Ishikawa (cell line): ENCODE results near the gene MARS1.

ENCODE experiments used
- CEBPB ChIP-seq: IDR thresholded peaks from 2 replicates; pipeline ENCODE4 v1.6.1; 2012
- CREB1 ChIP-seq: IDR thresholded peaks from 2 replicates; pipeline ENCODE4 v1.6.1; 2012; ENCODE audit warnings: low read depth
- EGR1 ChIP-seq: IDR thresholded peaks from 2 replicates; pipeline ENCODE4 v1.6.1; 2012
- EP300 ChIP-seq: IDR thresholded peaks from 2 replicates; pipeline ENCODE4 v1.6.1; 2012; ENCODE audit warnings: borderline replicate concordance
- FOXM1 ChIP-seq: IDR thresholded peaks from 2 replicates; pipeline ENCODE4 v1.6.1; 2012; ENCODE audit warnings: low read depth, borderline replicate concordance
- NFIC ChIP-seq: IDR thresholded peaks from 2 replicates; pipeline ENCODE4 v1.6.1; 2012
- RAD21 ChIP-seq: IDR thresholded peaks from 2 replicates; pipeline ENCODE4 v1.6.1; 2012; ENCODE audit warnings: low read depth
- TAF1 ChIP-seq: IDR thresholded peaks from 2 replicates; pipeline ENCODE4 v1.6.1; 2012; ENCODE audit warnings: low read depth, mild to moderate bottlenecking
- TCF12 ChIP-seq: IDR thresholded peaks from 2 replicates; pipeline ENCODE4 v1.6.1; 2012; ENCODE audit warnings: low read depth
- TEAD4 ChIP-seq: IDR thresholded peaks from 2 replicates; pipeline ENCODE4 v1.6.1; 2012
- YY1 ChIP-seq: IDR thresholded peaks from 2 replicates; pipeline ENCODE4 v1.6.1; 2012; ENCODE audit warnings: low read depth
- ZBTB7A ChIP-seq: IDR thresholded peaks from 2 replicates; pipeline ENCODE4 v1.6.1; 2012; ENCODE audit warnings: low read depth
- TF ChIP-seq, protein P1 (sequence below): IDR thresholded peaks from 2 replicates; pipeline ENCODE4 v1.6.1; 2012
- TF ChIP-seq, protein P2 (sequence below): IDR thresholded peaks from 2 replicates; pipeline ENCODE4 v1.6.1; 2012
- TF ChIP-seq, protein P3 (sequence below): IDR thresholded peaks from 2 replicates; pipeline ENCODE4 v1.6.1; 2012; ENCODE audit warnings: low read depth, mild to moderate bottlenecking

MARS1 gene

DNA sequence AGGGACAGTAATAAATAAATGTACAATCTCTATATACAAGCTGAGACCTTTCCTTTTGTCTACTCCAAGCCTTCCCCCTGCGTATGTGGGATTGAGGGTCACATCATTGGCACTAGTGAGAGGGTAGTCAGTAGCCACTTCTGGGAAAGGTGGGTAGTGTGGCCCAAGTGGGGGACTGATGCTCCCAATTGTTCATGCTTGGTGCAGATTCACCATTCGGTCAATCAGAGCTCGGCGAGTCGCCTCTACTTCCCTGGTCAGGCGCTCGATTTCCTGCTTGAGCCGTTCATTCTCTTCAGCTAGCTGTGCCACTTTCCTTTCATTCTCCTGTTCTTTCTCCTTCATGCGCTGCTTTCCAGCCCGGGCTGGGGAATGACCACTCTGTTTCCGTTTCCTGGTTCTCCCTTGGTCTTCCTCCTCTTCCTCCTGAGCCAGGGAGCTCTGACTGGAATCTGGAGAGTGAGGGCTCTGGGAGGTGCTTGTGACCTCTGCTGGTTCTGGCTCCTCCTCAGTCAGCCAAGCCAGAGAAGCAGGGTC is 28.8 kb downstream of the MARS1 start:
- TF ChIP-seq ZBTB7A (no peak), TAF1 (no peak), CEBPB (no peak), CREB1 (no peak), RAD21 (no peak), YY1 (no peak), TCF12 (no peak)
- TF ChIP-seq, protein P1, sequence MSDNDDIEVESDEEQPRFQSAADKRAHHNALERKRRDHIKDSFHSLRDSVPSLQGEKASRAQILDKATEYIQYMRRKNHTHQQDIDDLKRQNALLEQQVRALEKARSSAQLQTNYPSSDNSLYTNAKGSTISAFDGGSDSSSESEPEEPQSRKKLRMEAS, result no peak

DNA sequence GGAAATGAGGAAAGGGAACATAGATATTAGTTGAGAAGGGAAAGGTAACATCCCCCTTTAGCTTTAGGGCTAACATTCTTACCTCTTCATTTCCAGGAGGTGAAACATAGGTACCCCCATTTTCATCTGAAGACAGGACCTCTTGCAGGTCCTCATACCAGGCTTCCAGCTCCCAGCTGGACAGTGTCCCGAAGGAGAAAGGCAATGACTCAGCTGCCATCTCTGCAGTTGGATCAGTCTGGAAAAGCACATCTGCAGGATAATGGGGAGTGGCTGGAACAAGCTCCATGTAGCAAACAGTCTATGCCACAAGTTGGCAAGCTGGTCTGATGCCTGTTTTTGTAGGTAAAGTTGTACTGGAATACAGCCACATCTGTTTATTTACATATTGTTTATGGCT is 29.3 kb downstream of the MARS1 start:
- TF ChIP-seq, protein P1, result no peak
- TF ChIP-seq EP300, result no peak
- no peak for TF ChIP-seq TEAD4
- no peak for TF ChIP-seq RAD21
- TF ChIP-seq, protein P2, sequence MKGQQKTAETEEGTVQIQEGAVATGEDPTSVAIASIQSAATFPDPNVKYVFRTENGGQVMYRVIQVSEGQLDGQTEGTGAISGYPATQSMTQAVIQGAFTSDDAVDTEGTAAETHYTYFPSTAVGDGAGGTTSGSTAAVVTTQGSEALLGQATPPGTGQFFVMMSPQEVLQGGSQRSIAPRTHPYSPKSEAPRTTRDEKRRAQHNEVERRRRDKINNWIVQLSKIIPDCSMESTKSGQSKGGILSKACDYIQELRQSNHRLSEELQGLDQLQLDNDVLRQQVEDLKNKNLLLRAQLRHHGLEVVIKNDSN, result no peak
- no peak for TF ChIP-seq YY1
- no peak for TF ChIP-seq FOXM1
- TF ChIP-seq TAF1, result no peak
- TF ChIP-seq CEBPB, result no peak
- TF ChIP-seq EGR1, result no peak
- TF ChIP-seq, protein P3, sequence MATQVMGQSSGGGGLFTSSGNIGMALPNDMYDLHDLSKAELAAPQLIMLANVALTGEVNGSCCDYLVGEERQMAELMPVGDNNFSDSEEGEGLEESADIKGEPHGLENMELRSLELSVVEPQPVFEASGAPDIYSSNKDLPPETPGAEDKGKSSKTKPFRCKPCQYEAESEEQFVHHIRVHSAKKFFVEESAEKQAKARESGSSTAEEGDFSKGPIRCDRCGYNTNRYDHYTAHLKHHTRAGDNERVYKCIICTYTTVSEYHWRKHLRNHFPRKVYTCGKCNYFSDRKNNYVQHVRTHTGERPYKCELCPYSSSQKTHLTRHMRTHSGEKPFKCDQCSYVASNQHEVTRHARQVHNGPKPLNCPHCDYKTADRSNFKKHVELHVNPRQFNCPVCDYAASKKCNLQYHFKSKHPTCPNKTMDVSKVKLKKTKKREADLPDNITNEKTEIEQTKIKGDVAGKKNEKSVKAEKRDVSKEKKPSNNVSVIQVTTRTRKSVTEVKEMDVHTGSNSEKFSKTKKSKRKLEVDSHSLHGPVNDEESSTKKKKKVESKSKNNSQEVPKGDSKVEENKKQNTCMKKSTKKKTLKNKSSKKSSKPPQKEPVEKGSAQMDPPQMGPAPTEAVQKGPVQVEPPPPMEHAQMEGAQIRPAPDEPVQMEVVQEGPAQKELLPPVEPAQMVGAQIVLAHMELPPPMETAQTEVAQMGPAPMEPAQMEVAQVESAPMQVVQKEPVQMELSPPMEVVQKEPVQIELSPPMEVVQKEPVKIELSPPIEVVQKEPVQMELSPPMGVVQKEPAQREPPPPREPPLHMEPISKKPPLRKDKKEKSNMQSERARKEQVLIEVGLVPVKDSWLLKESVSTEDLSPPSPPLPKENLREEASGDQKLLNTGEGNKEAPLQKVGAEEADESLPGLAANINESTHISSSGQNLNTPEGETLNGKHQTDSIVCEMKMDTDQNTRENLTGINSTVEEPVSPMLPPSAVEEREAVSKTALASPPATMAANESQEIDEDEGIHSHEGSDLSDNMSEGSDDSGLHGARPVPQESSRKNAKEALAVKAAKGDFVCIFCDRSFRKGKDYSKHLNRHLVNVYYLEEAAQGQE, result no peak
- TF ChIP-seq ZBTB7A, result no peak
- TF ChIP-seq CREB1, result no peak
- TF ChIP-seq TCF12, result no peak
- TF ChIP-seq NFIC, result no peak

DNA sequence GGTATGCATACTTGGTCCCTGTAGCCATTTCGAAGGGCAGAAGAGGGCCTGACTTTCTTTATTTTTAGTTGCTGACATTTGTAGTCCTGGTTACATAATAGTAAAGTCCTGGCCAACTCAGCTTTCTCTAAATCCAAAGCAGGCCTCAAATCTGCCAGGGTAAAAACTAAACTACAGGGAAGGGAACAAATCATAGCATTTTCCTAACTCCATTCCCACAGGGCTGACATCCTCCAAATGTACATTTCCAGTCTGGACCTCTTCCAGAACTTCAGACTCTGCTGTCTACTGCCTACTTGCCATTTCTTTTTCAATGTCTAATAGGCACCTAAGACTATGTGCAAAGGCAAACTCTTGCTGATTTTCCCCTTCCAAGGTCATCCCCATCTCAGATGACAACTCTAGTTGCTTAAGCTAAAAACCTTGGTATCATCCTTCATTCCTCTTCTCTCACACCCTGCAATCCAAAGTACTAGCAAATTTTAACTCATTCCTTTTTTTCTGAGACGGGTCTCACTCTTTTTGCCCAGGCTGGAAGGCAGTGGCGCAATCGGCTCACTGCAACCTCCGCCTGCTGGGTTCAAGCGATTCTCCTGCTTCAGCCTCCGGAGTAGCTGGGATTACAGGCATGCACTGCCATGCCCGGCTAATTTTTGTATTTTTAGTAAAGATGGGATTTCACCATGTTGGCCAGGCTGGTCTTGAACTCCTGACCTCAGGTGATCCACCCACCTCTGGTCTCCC is 30.5 kb downstream of the MARS1 start:
- TF ChIP-seq, protein P3, result no peak
- no peak for TF ChIP-seq YY1
- TF ChIP-seq FOXM1, result no peak

DNA sequence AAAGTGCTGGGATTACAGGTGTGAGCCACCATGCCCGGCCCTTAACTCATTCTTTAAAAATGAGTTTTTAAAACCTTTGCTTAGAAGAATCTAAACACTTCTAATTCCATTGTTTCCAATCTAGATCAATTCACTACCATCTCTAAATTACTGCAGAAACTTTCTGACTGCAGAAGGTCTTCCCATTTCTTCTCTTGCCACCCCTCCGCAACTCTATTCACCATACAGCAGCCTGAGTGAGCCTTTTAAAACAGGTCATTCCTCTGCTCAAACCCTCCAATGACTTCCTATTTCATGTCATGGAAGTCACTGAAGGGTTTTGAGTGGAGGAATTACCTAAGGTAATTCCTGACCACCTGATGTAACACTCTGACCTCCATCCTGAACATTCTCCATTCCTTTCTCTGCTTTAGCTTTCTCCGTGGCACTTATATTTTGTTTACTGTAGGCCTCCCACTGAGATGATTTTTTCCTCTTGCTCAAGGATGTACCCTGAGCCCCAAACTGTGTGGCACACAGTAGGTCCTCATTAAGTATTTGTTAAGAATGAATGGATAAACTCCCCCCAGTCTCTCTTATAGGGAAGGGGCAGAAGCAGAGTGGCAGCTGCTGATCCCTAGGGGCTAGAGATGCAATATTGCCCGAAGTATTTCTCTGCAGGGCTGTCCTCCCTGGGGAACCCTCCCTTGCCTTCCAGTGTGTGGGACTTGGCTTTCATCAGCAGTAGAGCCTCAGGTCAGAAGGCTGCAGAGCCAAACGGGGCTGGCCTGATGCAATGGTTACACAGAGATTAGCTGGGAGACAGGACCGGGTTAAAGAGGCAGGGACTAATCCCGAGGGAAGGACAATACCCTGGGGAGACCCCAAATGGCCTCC is 31.3 kb downstream of the MARS1 start:
- TF ChIP-seq, protein P3, result no peak
- TF ChIP-seq EP300 (no peak), TCF12 (no peak), EGR1 (no peak), TAF1 (no peak), YY1 (no peak), TEAD4 (no peak), RAD21 (no peak), FOXM1 (no peak), CEBPB (no peak), NFIC (no peak), CREB1 (no peak), ZBTB7A (no peak)
- TF ChIP-seq, protein P2, result no peak
- TF ChIP-seq, protein P1, result no peak
